GM19351 (cell line): ENCODE measurements around the gene CNNM4.

ENCODE experiments used
- ATAC-seq: cut with Tn5 transposase; IDR thresholded peaks from one replicate; pipeline ENCODE4 v1.9.1; 2021; ENCODE audit warnings: mild to moderate bottlenecking, moderate library complexity; ENCODE audit not compliant: unreplicated experiment

The CNNM4 gene

GRCh38 chr2:96830044-96830562, 69.4 kb downstream of the CNNM4 start:
- no peak for ATAC-seq

- ATAC-seq = no peak
These were observed 71.0 kb downstream of the CNNM4 start for GRCh38 chr2:96831679-96832078.

- ATAC-seq = no peak
These were observed 71.7 kb downstream of the CNNM4 start for GRCh38 chr2:96832408-96832753.

GRCh38 chr2:96832754-96833507, 72.2 kb downstream of the CNNM4 start:
- no peak for ATAC-seq

- ATAC-seq = no peak
These were observed 75.1 kb downstream of the CNNM4 start for GRCh38 chr2:96835830-96836229.

GRCh38 chr2:96837575-96837974, 76.9 kb downstream of the CNNM4 start:
- ATAC-seq = no peak

GRCh38 chr2:96838345-96839292, 77.9 kb downstream of the CNNM4 start:
- ATAC-seq = no peak

GRCh38 chr2:96839293-96839874, 78.7 kb downstream of the CNNM4 start:
- peak; percentile 48 for ATAC-seq

GRCh38 chr2:96839875-96840850, 79.5 kb downstream of the CNNM4 start:
- ATAC-seq = no peak

- no peak for ATAC-seq
These were observed 81.2 kb downstream of the CNNM4 start for GRCh38 chr2:96841701-96842495.

GRCh38 chr2:96842600-96842999, 81.9 kb downstream of the CNNM4 start:
- ATAC-seq = no peak

GRCh38 chr2:96843538-96844268, 83.0 kb downstream of the CNNM4 start, which contains the start of gene ANKRD23:
Gene ANKRD23 (minus strand): TSS chr2:96844021. CDS start chr2:96843992, 29 bp downstream.
- no peak for ATAC-seq

GRCh38 chr2:96844405-96844808, 83.7 kb downstream of the CNNM4 start:
- ATAC-seq = no peak

GRCh38 chr2:96846825-96847224, 86.1 kb downstream of the CNNM4 start:
- ATAC-seq = no peak

- ATAC-seq = no peak
These were observed 86.9 kb downstream of the CNNM4 start for GRCh38 chr2:96847586-96847985.

GRCh38 chr2:96848264-96848663, 87.6 kb downstream of the CNNM4 start:
- no peak for ATAC-seq

GRCh38 chr2:96852667-96853066, 92.0 kb downstream of the CNNM4 start:
- no peak for ATAC-seq

GRCh38 chr2:96853321-96853720, 92.6 kb downstream of the CNNM4 start:
- no peak for ATAC-seq
